ENCODE measurements around the gene RPP25.

The RPP25 gene

GRCh38 chr15:74964794-74965193 is 8.2 kb upstream of the RPP25 start:
- ChIA-PET CTCF (interaction anchor here (1.5 to 7.3 kb wide), 3 partner anchors 13 to 79 kb away, joined by 3 to 53 read pairs (median 4); no protein-coding TSS in a partner anchor), POLR2A (no interaction called here)
- no peak for DNase-seq (ENCODE audit: extremely low spot score)
- TF ChIP-seq CTCF (IDR thresholded peaks at IDR 0.05; ENCODE audit: control extremely low read depth, extremely low read depth, low read depth, missing control alignments), result no peak

GRCh38 chr15:74963213-74963612 is 6.6 kb upstream of the RPP25 start:
- ChIA-PET POLR2A (no interaction called here), CTCF (interaction anchor here (1.1 to 7.3 kb wide), 2 partner anchors 12 to 13 kb away, joined by 3 to 53 read pairs; no protein-coding TSS in a partner anchor)
- TF ChIP-seq CTCF (IDR thresholded peaks at IDR 0.05; ENCODE audit: control extremely low read depth, extremely low read depth, low read depth, missing control alignments), result no peak
- no peak for DNase-seq (ENCODE audit: extremely low spot score)

GRCh38 chr15:74962671-74963070 is 6.1 kb upstream of the RPP25 start:
- ChIA-PET CTCF (interaction anchor here (0.9 to 7.3 kb wide), 3 partner anchors 11 to 193 kb away, joined by 3 to 53 read pairs (median 4); no protein-coding TSS in a partner anchor), POLR2A (interaction anchor here (0.5 to 0.6 kb wide), 2 partner anchors 146 to 314 kb away, joined by 3 to 10 read pairs; no protein-coding TSS in a partner anchor)
- DNase-seq (ENCODE audit: extremely low spot score), result no peak
- no peak for TF ChIP-seq CTCF (IDR thresholded peaks at IDR 0.05; ENCODE audit: control extremely low read depth, extremely low read depth, low read depth, missing control alignments)

GRCh38 chr15:74962219-74962618 is 5.6 kb upstream of the RPP25 start:
- ChIA-PET POLR2A (interaction anchor here (0.5 to 0.6 kb wide), 2 partner anchors 146 to 313 kb away, joined by 3 to 10 read pairs; no protein-coding TSS in a partner anchor), CTCF (interaction anchor here (0.9 to 7.3 kb wide), 4 partner anchors 9 to 193 kb away, joined by 3 to 53 read pairs (median 6); no protein-coding TSS in a partner anchor)
- no peak for TF ChIP-seq CTCF (IDR thresholded peaks at IDR 0.05; ENCODE audit: control extremely low read depth, extremely low read depth, low read depth, missing control alignments)
- no peak for DNase-seq (ENCODE audit: extremely low spot score)

- TF ChIP-seq CTCF (IDR thresholded peaks at IDR 0.05; ENCODE audit: control extremely low read depth, extremely low read depth, low read depth, missing control alignments), result no peak
- ChIA-PET CTCF (interaction anchor here (0.6 to 7.3 kb wide), 6 partner anchors 10 to 192 kb away, joined by 3 to 53 read pairs (median 4); no protein-coding TSS in a partner anchor), POLR2A (no interaction called here)
- no peak for DNase-seq (ENCODE audit: extremely low spot score)
These were observed 5.0 kb upstream of the RPP25 start for GRCh38 chr15:74961616-74962015.

GRCh38 chr15:74960995-74961588 is 4.5 kb upstream of the RPP25 start:
- no peak for TF ChIP-seq CTCF (IDR thresholded peaks at IDR 0.05; ENCODE audit: control extremely low read depth, extremely low read depth, low read depth, missing control alignments)
- ChIA-PET POLR2A (no interaction called here), CTCF (interaction anchor here (0.6 to 7.3 kb wide), 7 partner anchors 10 to 241 kb away, joined by 3 to 53 read pairs (median 4); partner anchors contain the start of gene C15orf39)
- DNase-seq (ENCODE audit: extremely low spot score), result no peak

Data from GM10248 (cell line).